HepG2 (cell line): ENCODE data around the gene TUBGCP5. TPM values are rescaled to one million over a fixed set of nuclear protein-coding genes. Genes with fewer than 3 reads are reported as not detected.

ENCODE experiments used
- AHR ChIP-seq: IDR thresholded peaks from 2 replicates; pipeline ENCODE4 v1.6.1; 2018; ENCODE audit warnings: missing genetic modification reagents, missing compliant biosample characterization
- CHD2 ChIP-seq: IDR thresholded peaks from 2 replicates; pipeline ENCODE4 v1.6.1; 2011; ENCODE audit warnings: low read depth, low read length, improper control_type of control experiment
- KDM3A ChIP-seq: IDR thresholded peaks from 2 replicates; pipeline ENCODE4 v1.6.1; 2018; ENCODE audit warnings: low read depth, missing compliant biosample characterization
- LCORL ChIP-seq, 2 experiments: fragments of 450-650 bp in 1 of 2; sonication (generic) in 1 of 2; formaldehyde crosslinking in 1 of 2; IDR thresholded peaks; 2 replicates each; pipeline versions ENCODE4 v1.5.0 to v1.6.1; 2017 to 2020; ENCODE audit warnings: antibody characterized with exemption in 1 of 2, missing genetic modification reagents in 1 of 2
- MIXL1 ChIP-seq: IDR thresholded peaks from 2 replicates; pipeline ENCODE4 v1.6.1; 2016
- MYNN ChIP-seq: sonication (generic); formaldehyde crosslinking; IDR thresholded peaks from 2 replicates; pipeline ENCODE4 v1.4.0; 2020; ENCODE audit warnings: mild to moderate bottlenecking, low read depth, missing genetic modification reagents
- POLR2A ChIP-seq, 2 experiments: IDR thresholded peaks; 2 replicates each; pipeline ENCODE4 v1.6.1; 2011; ENCODE audit warnings: low read depth in 2 of 2, low read length in 2 of 2, mild to moderate bottlenecking in 1 of 2, moderate library complexity in 1 of 2; ENCODE audit not compliant: insufficient read depth in 1 of 2
- RBFOX2 ChIP-seq: fragments of 200-400 bp; formaldehyde crosslinking; IDR thresholded peaks from 2 replicates; pipeline ENCODE4 v1.6.1; 2017; ENCODE audit warnings: low read depth, mild to moderate bottlenecking, low read length
- STAT5B ChIP-seq: sonication (generic); formaldehyde crosslinking; IDR thresholded peaks from 2 replicates; pipeline ENCODE4 v1.4.0; 2020; ENCODE audit warnings: missing genetic modification reagents
- TCF7 ChIP-seq: sonication (generic); IDR thresholded peaks from 2 replicates; pipeline ENCODE4 v1.6.1; 2016; ENCODE audit warnings: antibody characterized with exemption, low read depth
- U2AF2 ChIP-seq: fragments of 200-400 bp; formaldehyde crosslinking; IDR thresholded peaks from 2 replicates; pipeline ENCODE4 v1.6.1; 2017; ENCODE audit warnings: low read depth, mild to moderate bottlenecking, low read length
- XBP1 ChIP-seq: sonication (generic); formaldehyde crosslinking; IDR thresholded peaks from 2 replicates; pipeline ENCODE4 v1.5.0; 2020; ENCODE audit warnings: missing genetic modification reagents
- ZFAT ChIP-seq: sonication (generic); formaldehyde crosslinking; conservative IDR thresholded peaks from 2 replicates; pipeline ENCODE4 v1.8.1; 2023; ENCODE audit warnings: missing genetic modification reagents, inconsistent platforms
- ZNF382 ChIP-seq: sonication (generic); formaldehyde crosslinking; IDR thresholded peaks from 2 replicates; pipeline ENCODE4 v1.5.0; 2020; ENCODE audit warnings: missing genetic modification reagents, mild to moderate bottlenecking, borderline replicate concordance
- ZNF615 ChIP-seq: sonication (generic); formaldehyde crosslinking; IDR thresholded peaks from 2 replicates; pipeline ENCODE4 v1.5.0; 2020; ENCODE audit warnings: mild to moderate bottlenecking, missing genetic modification reagents, borderline replicate concordance
- ZNF660 ChIP-seq: sonication (generic); formaldehyde crosslinking; IDR thresholded peaks from 2 replicates; pipeline ENCODE4 v1.5.1; 2020; ENCODE audit warnings: mild to moderate bottlenecking, low read depth, missing genetic modification reagents, borderline replicate concordance
- polyA plus RNA-seq, 8 experiments: library from polyadenylated mRNA; depleted of rRNA in 3 of 8; stranded (reverse) in 7 of 8; unstranded in 1 of 8; fragments of >200 nt; fragmentation: Illumina TruSeq in 4 of 8; extraction: Trizol in 4 of 8; gene quantifications; 2 replicates each; pipeline versions ENCODE4 v1.2.1 to v1.2.3, GENCODE V29; 2011 to 2016; ENCODE audit warnings: low read depth in 4 of 8, missing spikeins in 1 of 8, mixed read lengths in 1 of 8; ENCODE audit not compliant: insufficient read depth in 1 of 8
- total RNA-seq, 5 experiments: library from RNA; depleted of rRNA; stranded (reverse); fragments of >200 nt; fragmentation: Illumina TruSeq; extraction: Trizol; gene quantifications; 2 replicates each; pipeline ENCODE4 v1.2.3, GENCODE V29; 2016; ENCODE audit warnings: low read depth in 1 of 5
- TF ChIP-seq, protein P1 (sequence below): fragments of 450-650 bp; IDR thresholded peaks from 2 replicates; pipeline ENCODE4 v1.6.1; 2016
- TF ChIP-seq, protein P2 (sequence below): sonication (generic); formaldehyde crosslinking; IDR thresholded peaks from 2 replicates; pipeline ENCODE4 v1.4.0; 2020; ENCODE audit warnings: missing genetic modification reagents, borderline replicate concordance
- TF ChIP-seq, protein P3 (sequence below): sonication (generic); formaldehyde crosslinking; IDR thresholded peaks from 2 replicates; pipeline ENCODE4 v1.5.0; 2020; ENCODE audit warnings: mild to moderate bottlenecking, missing genetic modification reagents, borderline replicate concordance
- TF ChIP-seq, protein P4 (sequence below): IDR thresholded peaks from 2 replicates; pipeline ENCODE4 v1.6.1; 2016; ENCODE audit warnings: missing compliant biosample characterization, missing genetic modification reagents, borderline replicate concordance

TUBGCP5 gene
- total and polyA plus RNA-seq, 2 of the 13 experiments (the other 11 are each of a cell fraction or from before 2014, with no cell fraction given) = 7.2 to 25.0 TPM

DNA sequence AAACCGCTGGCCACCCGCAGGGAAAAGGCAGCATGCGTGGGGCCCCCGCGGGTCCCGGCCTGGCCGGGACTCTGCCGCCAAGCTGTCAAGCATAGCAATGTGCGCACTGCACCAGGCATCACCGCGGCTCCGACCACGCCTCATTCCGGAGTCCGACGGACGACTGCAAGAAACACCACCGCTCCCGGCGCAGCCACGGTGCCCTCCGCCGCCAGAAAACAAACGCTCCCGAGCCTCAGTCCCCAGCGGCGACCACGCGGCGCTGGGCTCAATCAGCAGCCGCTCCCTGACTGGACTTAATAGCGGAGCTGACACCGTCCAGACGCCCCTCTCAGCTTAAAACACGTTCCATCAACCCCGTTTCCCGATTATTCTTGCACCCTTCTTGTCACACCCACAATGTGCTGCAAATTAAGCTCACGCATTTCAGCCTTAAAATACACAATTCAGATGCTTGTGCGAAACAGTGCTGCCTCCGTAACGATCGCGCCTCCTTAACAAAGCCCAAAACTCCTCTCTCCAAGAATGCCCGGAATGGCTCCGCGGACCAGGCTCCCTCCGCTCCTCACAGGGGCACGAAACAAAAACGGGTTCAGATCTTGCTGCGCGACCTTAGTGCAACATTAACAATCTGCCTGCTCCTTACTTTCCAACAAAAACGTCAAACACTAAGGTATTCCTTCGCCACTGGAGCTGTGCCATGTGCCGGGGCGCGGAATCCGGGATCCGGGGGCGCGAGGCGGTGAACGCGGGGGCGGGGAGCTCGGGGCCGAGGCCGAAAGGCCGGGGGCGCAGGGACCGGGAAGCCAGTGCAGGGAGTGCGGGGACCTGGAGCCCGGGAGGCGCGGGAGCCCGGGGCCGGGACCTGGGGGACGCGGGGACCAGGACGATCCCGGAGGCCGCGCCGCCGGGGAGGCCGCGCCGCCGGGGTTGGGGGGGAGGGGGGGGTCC is 59.9 kb downstream of the TUBGCP5 start (continued):
- TF ChIP-seq, protein P1, sequence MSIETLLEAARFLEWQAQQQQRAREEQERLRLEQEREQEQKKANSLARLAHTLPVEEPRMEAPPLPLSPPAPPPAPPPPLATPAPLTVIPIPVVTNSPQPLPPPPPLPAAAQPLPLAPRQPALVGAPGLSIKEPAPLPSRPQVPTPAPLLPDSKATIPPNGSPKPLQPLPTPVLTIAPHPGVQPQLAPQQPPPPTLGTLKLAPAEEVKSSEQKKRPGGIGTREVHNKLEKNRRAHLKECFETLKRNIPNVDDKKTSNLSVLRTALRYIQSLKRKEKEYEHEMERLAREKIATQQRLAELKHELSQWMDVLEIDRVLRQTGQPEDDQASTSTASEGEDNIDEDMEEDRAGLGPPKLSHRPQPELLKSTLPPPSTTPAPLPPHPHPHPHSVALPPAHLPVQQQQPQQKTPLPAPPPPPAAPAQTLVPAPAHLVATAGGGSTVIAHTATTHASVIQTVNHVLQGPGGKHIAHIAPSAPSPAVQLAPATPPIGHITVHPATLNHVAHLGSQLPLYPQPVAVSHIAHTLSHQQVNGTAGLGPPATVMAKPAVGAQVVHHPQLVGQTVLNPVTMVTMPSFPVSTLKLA = no peak
- TF ChIP-seq ZNF660 (CRISPR knock-in tag) (no peak), MYNN (CRISPR knock-in tag) (no peak), LCORL (IDR thresholded peaks at IDR 0.05) (no peak), LCORL (CRISPR knock-in tag; IDR thresholded peaks at IDR 0.05) (no peak), RBFOX2 (peak; percentile 64), TCF7 (no peak), U2AF2 (no peak), ZFAT (CRISPR knock-in tag) (no peak), ZNF615 (no peak), POLR2A (IDR thresholded peaks at IDR 0.05; ENCODE audit: insufficient read depth in 1 of 2, low read depth in 2 of 2, low read length in 2 of 2) (peak; percentile 18 to 21; a peak in 1 of 4 replicates), MIXL1 (CRISPR knock-in tag) (no peak), STAT5B (CRISPR knock-in tag) (no peak), CHD2 (no peak), KDM3A (CRISPR knock-in tag) (no peak), AHR (CRISPR knock-in tag) (no peak), XBP1 (CRISPR knock-in tag) (no peak), ZNF382 (CRISPR knock-in tag) (no peak)
- TF ChIP-seq, protein P2, sequence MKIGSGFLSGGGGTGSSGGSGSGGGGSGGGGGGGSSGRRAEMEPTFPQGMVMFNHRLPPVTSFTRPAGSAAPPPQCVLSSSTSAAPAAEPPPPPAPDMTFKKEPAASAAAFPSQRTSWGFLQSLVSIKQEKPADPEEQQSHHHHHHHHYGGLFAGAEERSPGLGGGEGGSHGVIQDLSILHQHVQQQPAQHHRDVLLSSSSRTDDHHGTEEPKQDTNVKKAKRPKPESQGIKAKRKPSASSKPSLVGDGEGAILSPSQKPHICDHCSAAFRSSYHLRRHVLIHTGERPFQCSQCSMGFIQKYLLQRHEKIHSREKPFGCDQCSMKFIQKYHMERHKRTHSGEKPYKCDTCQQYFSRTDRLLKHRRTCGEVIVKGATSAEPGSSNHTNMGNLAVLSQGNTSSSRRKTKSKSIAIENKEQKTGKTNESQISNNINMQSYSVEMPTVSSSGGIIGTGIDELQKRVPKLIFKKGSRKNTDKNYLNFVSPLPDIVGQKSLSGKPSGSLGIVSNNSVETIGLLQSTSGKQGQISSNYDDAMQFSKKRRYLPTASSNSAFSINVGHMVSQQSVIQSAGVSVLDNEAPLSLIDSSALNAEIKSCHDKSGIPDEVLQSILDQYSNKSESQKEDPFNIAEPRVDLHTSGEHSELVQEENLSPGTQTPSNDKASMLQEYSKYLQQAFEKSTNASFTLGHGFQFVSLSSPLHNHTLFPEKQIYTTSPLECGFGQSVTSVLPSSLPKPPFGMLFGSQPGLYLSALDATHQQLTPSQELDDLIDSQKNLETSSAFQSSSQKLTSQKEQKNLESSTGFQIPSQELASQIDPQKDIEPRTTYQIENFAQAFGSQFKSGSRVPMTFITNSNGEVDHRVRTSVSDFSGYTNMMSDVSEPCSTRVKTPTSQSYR = no peak
- TF ChIP-seq, protein P3, sequence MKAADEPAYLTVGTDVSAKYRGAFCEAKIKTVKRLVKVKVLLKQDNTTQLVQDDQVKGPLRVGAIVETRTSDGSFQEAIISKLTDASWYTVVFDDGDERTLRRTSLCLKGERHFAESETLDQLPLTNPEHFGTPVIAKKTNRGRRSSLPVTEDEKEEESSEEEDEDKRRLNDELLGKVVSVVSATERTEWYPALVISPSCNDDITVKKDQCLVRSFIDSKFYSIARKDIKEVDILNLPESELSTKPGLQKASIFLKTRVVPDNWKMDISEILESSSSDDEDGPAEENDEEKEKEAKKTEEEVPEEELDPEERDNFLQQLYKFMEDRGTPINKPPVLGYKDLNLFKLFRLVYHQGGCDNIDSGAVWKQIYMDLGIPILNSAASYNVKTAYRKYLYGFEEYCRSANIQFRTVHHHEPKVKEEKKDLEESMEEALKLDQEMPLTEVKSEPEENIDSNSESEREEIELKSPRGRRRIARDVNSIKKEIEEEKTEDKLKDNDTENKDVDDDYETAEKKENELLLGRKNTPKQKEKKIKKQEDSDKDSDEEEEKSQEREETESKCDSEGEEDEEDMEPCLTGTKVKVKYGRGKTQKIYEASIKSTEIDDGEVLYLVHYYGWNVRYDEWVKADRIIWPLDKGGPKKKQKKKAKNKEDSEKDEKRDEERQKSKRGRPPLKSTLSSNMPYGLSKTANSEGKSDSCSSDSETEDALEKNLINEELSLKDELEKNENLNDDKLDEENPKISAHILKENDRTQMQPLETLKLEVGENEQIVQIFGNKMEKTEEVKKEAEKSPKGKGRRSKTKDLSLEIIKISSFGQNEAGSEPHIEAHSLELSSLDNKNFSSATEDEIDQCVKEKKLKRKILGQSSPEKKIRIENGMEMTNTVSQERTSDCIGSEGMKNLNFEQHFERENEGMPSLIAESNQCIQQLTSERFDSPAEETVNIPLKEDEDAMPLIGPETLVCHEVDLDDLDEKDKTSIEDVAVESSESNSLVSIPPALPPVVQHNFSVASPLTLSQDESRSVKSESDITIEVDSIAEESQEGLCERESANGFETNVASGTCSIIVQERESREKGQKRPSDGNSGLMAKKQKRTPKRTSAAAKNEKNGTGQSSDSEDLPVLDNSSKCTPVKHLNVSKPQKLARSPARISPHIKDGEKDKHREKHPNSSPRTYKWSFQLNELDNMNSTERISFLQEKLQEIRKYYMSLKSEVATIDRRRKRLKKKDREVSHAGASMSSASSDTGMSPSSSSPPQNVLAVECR = peak; percentile 76; the same call in 1 of the 2 replicates
- TF ChIP-seq, protein P4, sequence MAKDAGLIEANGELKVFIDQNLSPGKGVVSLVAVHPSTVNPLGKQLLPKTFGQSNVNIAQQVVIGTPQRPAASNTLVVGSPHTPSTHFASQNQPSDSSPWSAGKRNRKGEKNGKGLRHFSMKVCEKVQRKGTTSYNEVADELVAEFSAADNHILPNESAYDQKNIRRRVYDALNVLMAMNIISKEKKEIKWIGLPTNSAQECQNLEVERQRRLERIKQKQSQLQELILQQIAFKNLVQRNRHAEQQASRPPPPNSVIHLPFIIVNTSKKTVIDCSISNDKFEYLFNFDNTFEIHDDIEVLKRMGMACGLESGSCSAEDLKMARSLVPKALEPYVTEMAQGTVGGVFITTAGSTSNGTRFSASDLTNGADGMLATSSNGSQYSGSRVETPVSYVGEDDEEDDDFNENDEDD (CRISPR knock-in tag) = peak; percentile 64; the same call in 1 of the 2 replicates
